Thyroid gland (tissue), 4 donors: Measurements from ENCODE around the gene CXCL12. TPM values are rescaled to one million over a fixed set of nuclear protein-coding genes. Genes with fewer than 3 reads are reported as not detected.

Experiments used
- DNase-seq, 2 donors: peaks; one replicate each; pipeline ENCODE4 v3.0.0-alpha.2; 2019
- H3K27ac ChIP-seq, 3 donors: fragments of 200-600 bp; sonication (generic); 1 replicate in 2 of 3; 2 replicates in 1 of 3; pipeline ENCODE4 v1.5.1; 2016 to 2019; ENCODE audit warnings: mild to moderate bottlenecking in 1 of 3, moderate library complexity in 1 of 3
- H3K27me3 ChIP-seq: fragments of 200-600 bp; sonication (generic); one replicate; pipeline ENCODE4 v1.5.1; 2019
- H3K36me3 ChIP-seq, 2 donors: fragments of 200-600 bp; sonication (generic); one replicate each; pipeline ENCODE4 v1.5.1; 2016 to 2019
- H3K4me1 ChIP-seq, 2 donors: fragments of 200-600 bp; sonication (generic); one replicate each; pipeline ENCODE4 v1.5.1; 2017 to 2019
- H3K4me3 ChIP-seq, 3 donors: fragments of 200-600 bp; sonication (generic); replicated peaks in 1 of 3; 1 replicate in 2 of 3; 2 replicates in 1 of 3; pipeline ENCODE4 v1.5.1; 2016; ENCODE audit warnings: mild to moderate bottlenecking in 1 of 3
- H3K9me3 ChIP-seq: fragments of 200-600 bp; sonication (generic); one replicate; pipeline ENCODE4 v1.5.1; 2017
- CTCF ChIP-seq, 6 experiments: fragments of 200-600 bp in 3 of 6; fragments of 450-650 bp in 3 of 6; sonication (generic) in 3 of 6; IDR thresholded peaks; one replicate each; pipeline ENCODE4 v1.5.1; 2016 to 2019; ENCODE audit warnings: antibody characterized with exemption in 6 of 6, mild to moderate bottlenecking in 2 of 6, inconsistent platforms in 1 of 6, moderate library complexity in 1 of 6
- POLR2A ChIP-seq, 2 donors: fragments of 450-650 bp; IDR thresholded peaks; one replicate each; pipeline ENCODE4 v1.6.1; 2017; ENCODE audit warnings: antibody characterized with exemption in 2 of 2, mild to moderate bottlenecking in 2 of 2, moderate library complexity in 1 of 2
- WGBS, 2 donors: methylation state at CpG; one replicate each; pipeline ENCODE4 v1.1.5; 2017; 5-methylcytosine and 5-hydroxymethylcytosine counted together
- intact Hi-C: fragments of 100-400 bp; cut with DNase I; formaldehyde crosslinking; loops from one replicate; pipeline ENCODE4 v1.15.1; 2023
- total RNA-seq, 4 donors: library from RNA; depleted of rRNA; stranded (reverse); fragments of >200 nt; gene quantifications; one replicate each; pipeline ENCODE4 v1.2.3, GENCODE V29; 2016

CXCL12 gene
- total RNA-seq, 4 donors from 2014 or later: 32.4 to 88.0 (median 47.6) TPM

- H3K27ac ChIP-seq: no peak overlapping the region
- no peak for DNase-seq
- TF ChIP-seq POLR2A (IDR thresholded peaks at IDR 0.05): no peak
- TF ChIP-seq CTCF (IDR thresholded peaks at IDR 0.05): no peak
- H3K36me3 ChIP-seq: no peaks in the 10 kb centered on the region
- WGBS, 2 donors: 79% methylated on average over 8 to 10 of the region's 10 CpGs
- H3K4me1 ChIP-seq: peaks cover 21 to 22% of the 10 kb centered on the region in 2 donors
- H3K4me3 ChIP-seq: no peak overlapping the region
- no peaks in the 10 kb centered on the region for H3K27me3 ChIP-seq
- no peaks in the 10 kb centered on the region for H3K9me3 ChIP-seq
- intact Hi-C loops: no loop called here
These were observed 14.1 kb downstream of the CXCL12 start for GRCh38 chr10:44370731-44371248.

GRCh38 chr10:44369854-44370253 is 15.0 kb downstream of the CXCL12 start:
- Histone ChIP-seq H3K4me1 (peaks cover 22 to 28% of the 10 kb centered on the region in 2 donors), H3K9me3 (no peaks in the 10 kb centered on the region), H3K36me3 (no peaks in the 10 kb centered on the region), H3K27ac (no peak overlapping the region), H3K27me3 (no peaks in the 10 kb centered on the region), H3K4me3 (no peak overlapping the region)
- DNase-seq: no peak
- intact Hi-C loops: no loop called here
- no peak for TF ChIP-seq CTCF (IDR thresholded peaks at IDR 0.05)
- no peak for TF ChIP-seq POLR2A (IDR thresholded peaks at IDR 0.05)
- WGBS, 2 donors: 53 to 90% methylated on average over 1 of the region's 1 CpG

GRCh38 chr10:44369296-44369695 is 15.6 kb downstream of the CXCL12 start:
- WGBS, 2 donors: 95 to 99% methylated on average over 6 of the region's 6 CpGs
- Histone ChIP-seq H3K27ac (no peak overlapping the region), H3K9me3 (no peaks in the 10 kb centered on the region), H3K4me3 (no peak overlapping the region), H3K36me3 (no peaks in the 10 kb centered on the region), H3K27me3 (no peaks in the 10 kb centered on the region), H3K4me1 (peaks cover 22 to 28% of the 10 kb centered on the region in 2 donors)
- DNase-seq: no peak
- intact Hi-C loops: no loop called here
- no peak for TF ChIP-seq CTCF (IDR thresholded peaks at IDR 0.05)
- no peak for TF ChIP-seq POLR2A (IDR thresholded peaks at IDR 0.05)

GRCh38 chr10:44368637-44369036 is 16.3 kb downstream of the CXCL12 start:
- Histone ChIP-seq H3K27ac (no peak overlapping the region), H3K4me3 (no peak overlapping the region), H3K4me1 (peaks cover 22 to 28% of the 10 kb centered on the region in 2 donors), H3K36me3 (no peaks in the 10 kb centered on the region), H3K27me3 (no peaks in the 10 kb centered on the region), H3K9me3 (no peaks in the 10 kb centered on the region)
- WGBS, 2 donors: 85 to 96% methylated on average over 7 of the region's 7 CpGs
- DNase-seq: no peak
- TF ChIP-seq CTCF (IDR thresholded peaks at IDR 0.05): no peak
- TF ChIP-seq POLR2A (IDR thresholded peaks at IDR 0.05): no peak
- intact Hi-C loops: no loop called here

- no peak for TF ChIP-seq POLR2A (IDR thresholded peaks at IDR 0.05)
- no peak for TF ChIP-seq CTCF (IDR thresholded peaks at IDR 0.05)
- intact Hi-C loops: no loop called here
- no peak for DNase-seq
These were observed 17.8 kb downstream of the CXCL12 start for GRCh38 chr10:44366941-44367630.

More at GRCh38 chr10:44366941-44367630, 17.8 kb downstream of the CXCL12 start:
- H3K9me3 ChIP-seq: no peaks in the 10 kb centered on the region
- H3K4me1 ChIP-seq: peaks cover 18 to 25% of the 10 kb centered on the region in 2 donors
- no peaks in the 10 kb centered on the region for H3K36me3 ChIP-seq
- no peak overlapping the region for H3K27ac ChIP-seq
- no peak overlapping the region for H3K4me3 ChIP-seq
- no peaks in the 10 kb centered on the region for H3K27me3 ChIP-seq
- 88 to 94% methylated on average over 6 of the region's 6 CpGs for WGBS, 2 donors
